NOMO-1 treated with dmso at 0.1 percent for 144 hours (cell line): ENCODE data around the gene COL2A1.
A peak's percentile ranks its signal among the peaks of the same experiment; 100 is the strongest.
"Not testable (repeated sequence)": the region's sequence is repeated elsewhere in the genome, so short reads cannot be mapped to it uniquely, and the experiment has no call there.

Experiments
- DNase-seq: peaks from one replicate; lab custom pipeline; 2025; ENCODE audit not compliant: unreplicated experiment; lab: John Stamatoyannopoulos, UW

COL2A1 gene

GRCh38 chr12:47977046-47977771 lies 27.1 kb downstream of the COL2A1 start:
- DNase-seq = no peak

GRCh38 chr12:47975816-47976215 lies 28.5 kb downstream of the COL2A1 start:
- DNase-seq = no peak

GRCh38 chr12:47975036-47975620 lies 29.1 kb downstream of the COL2A1 start:
- DNase-seq = no peak

GRCh38 chr12:47973870-47974269 lies 30.4 kb downstream of the COL2A1 start:
- no peak for DNase-seq

GRCh38 chr12:47972895-47973294 lies 31.4 kb downstream of the COL2A1 start:
- DNase-seq = no peak

- DNase-seq = no peak
Measured at GRCh38 chr12:47970843-47971242, 33.4 kb downstream of the COL2A1 start.

GRCh38 chr12:47969845-47970244 lies 34.4 kb downstream of the COL2A1 start:
- DNase-seq = no peak

GRCh38 chr12:47967461-47968321 lies 36.6 kb downstream of the COL2A1 start:
- no peak for DNase-seq

- no peak for DNase-seq
Measured at GRCh38 chr12:47965581-47965980, 38.7 kb downstream of the COL2A1 start.

GRCh38 chr12:47964106-47964728 lies 40.1 kb downstream of the COL2A1 start:
- DNase-seq = no peak

GRCh38 chr12:47963340-47964040 lies 40.8 kb downstream of the COL2A1 start, which contains the start of gene TMEM106C:
Gene TMEM106C, plus strand, starts transcription at chr12:47963596. Its CDS starts 641 bp downstream, at chr12:47964237.
- peak; percentile 84 for DNase-seq

- DNase-seq = no peak
Measured at GRCh38 chr12:47962198-47962597, 42.1 kb downstream of the COL2A1 start.

GRCh38 chr12:47957671-47958070 lies 46.6 kb downstream of the COL2A1 start:
- DNase-seq = not testable (repeated sequence)

- no peak for DNase-seq
Measured at GRCh38 chr12:47955059-47955458, 49.2 kb downstream of the COL2A1 start.

- DNase-seq = no peak
Measured at GRCh38 chr12:47954467-47955045, 49.7 kb downstream of the COL2A1 start.

GRCh38 chr12:47954058-47954457 lies 50.2 kb downstream of the COL2A1 start:
- DNase-seq = no peak

- no peak for DNase-seq
Measured at GRCh38 chr12:47950856-47951468, 53.3 kb downstream of the COL2A1 start.

GRCh38 chr12:47949441-47950341 lies 54.6 kb downstream of the COL2A1 start:
- DNase-seq = peak; percentile 76

GRCh38 chr12:47947341-47947740 lies 56.9 kb downstream of the COL2A1 start:
- DNase-seq = no peak
